ENCODE data around the gene PEAK1. TPM values are rescaled to one million over a fixed set of nuclear protein-coding genes. Genes with fewer than 3 reads are reported as not detected.

Gene PEAK1
- total RNA-seq, 1 experiment from 2014 or later: 13.8 TPM

- no peaks in the 10 kb centered on the region for H3K36me3 ChIP-seq (ENCODE audit: low read depth, low read length)
- no peak for TF ChIP-seq EZH2phosphoT487 (IDR thresholded peaks at IDR 0.05; ENCODE audit: borderline replicate concordance, low read length)
- no peak for TF ChIP-seq EZH2 (IDR thresholded peaks at IDR 0.05; ENCODE audit: low read length, unreplicated experiment)
- TF ChIP-seq CTCF (conservative IDR thresholded peaks at IDR 0.05; ENCODE audit: low read depth, low read length): no peak
- H3K27me3 ChIP-seq (ENCODE audit: low read length): no peaks in the 10 kb centered on the region
- POLR2A ChIA-PET (ENCODE audit: unreplicated experiment): interaction anchor here (0.6 kb wide), 1 partner anchor 135 kb away, joined by 3 read pairs; no protein-coding TSS in a partner anchor
- H3K4me1 ChIP-seq (ENCODE audit: insufficient read depth, low read length): no peaks in the 10 kb centered on the region
- H3K4me2 ChIP-seq (ENCODE audit: low read length): no peak overlapping the region
- H3K9ac ChIP-seq (ENCODE audit: low read length): no peak overlapping the region
- H3K9me2 ChIP-seq (replicated peaks; ENCODE audit: low read length): no peaks in the 10 kb centered on the region
- DNase-seq (no peak), ATAC-seq (no peak)
- CTCF ChIA-PET: no interaction called here
- no TSS peak for BruUV-seq (replicated peaks)
- H3F3A ChIP-seq (ENCODE audit: low read length, unreplicated experiment): no peaks in the 10 kb centered on the region
- H3K79me2 ChIP-seq (ENCODE audit: low read length): no peaks in the 10 kb centered on the region
- no peak overlapping the region for H3K4me3 ChIP-seq (ENCODE audit: low read length)
- H2AFZ ChIP-seq (ENCODE audit: low read length): no peak overlapping the region
- no peak overlapping the region for H3K27ac ChIP-seq (ENCODE audit: low read length)
- H3K9me3 ChIP-seq (ENCODE audit: low read length): no peaks in the 10 kb centered on the region
- H4K20me1 ChIP-seq (ENCODE audit: low read length): no peaks in the 10 kb centered on the region
- intact Hi-C loops (cut with micrococcal nuclease): no loop called here
Measured at GRCh38 chr15:77336006-77336405, 83.9 kb downstream of the PEAK1 start.

DNA sequence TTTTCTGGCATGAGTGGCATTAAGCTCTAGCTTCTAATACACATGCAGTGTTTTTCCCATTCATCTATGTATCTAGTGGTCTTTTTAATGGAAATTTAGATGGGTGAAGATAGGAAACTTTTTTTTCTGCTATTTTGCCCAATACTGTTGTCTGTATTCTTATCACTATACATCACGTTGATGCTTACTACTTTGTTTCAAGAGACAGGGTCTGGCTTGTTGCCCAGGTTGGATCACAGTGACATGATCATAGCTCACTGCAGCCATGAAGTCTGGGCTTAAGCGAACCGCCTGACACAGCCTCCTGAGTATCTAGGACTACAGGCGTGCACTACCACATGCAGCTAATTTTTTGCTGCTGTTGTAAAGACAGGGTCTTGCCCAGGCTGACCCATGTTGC is 84.6 kb downstream of the PEAK1 start:
- TF ChIP-seq CTCF (conservative IDR thresholded peaks at IDR 0.05; ENCODE audit: low read depth, low read length) (no peak), EZH2phosphoT487 (IDR thresholded peaks at IDR 0.05; ENCODE audit: borderline replicate concordance, low read length) (no peak), EZH2 (IDR thresholded peaks at IDR 0.05; ENCODE audit: low read length, unreplicated experiment) (no peak)
- intact Hi-C loops (cut with micrococcal nuclease): no loop called here
- H3K27ac ChIP-seq (ENCODE audit: low read length): no peak overlapping the region
- H3K4me1 ChIP-seq (ENCODE audit: insufficient read depth, low read length): no peaks in the 10 kb centered on the region
- H4K20me1 ChIP-seq (ENCODE audit: low read length): no peaks in the 10 kb centered on the region
- DNase-seq: no peak
- no peak overlapping the region for H2AFZ ChIP-seq (ENCODE audit: low read length)
- no peak overlapping the region for H3K4me3 ChIP-seq (ENCODE audit: low read length)
- no peak overlapping the region for H3K4me2 ChIP-seq (ENCODE audit: low read length)
- no peak for ATAC-seq
- H3K9ac ChIP-seq (ENCODE audit: low read length): no peak overlapping the region
- no peaks in the 10 kb centered on the region for H3K36me3 ChIP-seq (ENCODE audit: low read depth, low read length)
- no peaks in the 10 kb centered on the region for H3K79me2 ChIP-seq (ENCODE audit: low read length)
- no peaks in the 10 kb centered on the region for H3K9me3 ChIP-seq (ENCODE audit: low read length)
- no peaks in the 10 kb centered on the region for H3F3A ChIP-seq (ENCODE audit: low read length, unreplicated experiment)
- no TSS peak for BruUV-seq (replicated peaks)
- no peaks in the 10 kb centered on the region for H3K27me3 ChIP-seq (ENCODE audit: low read length)
- H3K9me2 ChIP-seq (replicated peaks; ENCODE audit: low read length): no peaks in the 10 kb centered on the region
- POLR2A ChIA-PET (ENCODE audit: unreplicated experiment): interaction anchor here (0.5 to 0.6 kb wide), 2 partner anchors 18 to 135 kb away, joined by 3 read pairs; no protein-coding TSS in a partner anchor
- CTCF ChIA-PET: no interaction called here

GRCh38 chr15:77333166-77333565 is 86.7 kb downstream of the PEAK1 start:
- ChIA-PET CTCF (no interaction called here), POLR2A (ENCODE audit: unreplicated experiment) (no interaction called here)
- Histone ChIP-seq H3F3A (ENCODE audit: low read length, unreplicated experiment) (no peaks in the 10 kb centered on the region), H3K79me2 (ENCODE audit: low read length) (no peaks in the 10 kb centered on the region), H3K9me3 (ENCODE audit: low read length) (no peaks in the 10 kb centered on the region), H3K9me2 (replicated peaks; ENCODE audit: low read length) (no peaks in the 10 kb centered on the region), H3K4me2 (ENCODE audit: low read length) (no peak overlapping the region), H3K9ac (ENCODE audit: low read length) (no peak overlapping the region), H3K4me3 (ENCODE audit: low read length) (no peak overlapping the region), H4K20me1 (ENCODE audit: low read length) (no peaks in the 10 kb centered on the region), H2AFZ (ENCODE audit: low read length) (no peak overlapping the region), H3K27ac (ENCODE audit: low read length) (no peak overlapping the region), H3K27me3 (ENCODE audit: low read length) (no peaks in the 10 kb centered on the region), H3K36me3 (ENCODE audit: low read depth, low read length) (no peaks in the 10 kb centered on the region), H3K4me1 (ENCODE audit: insufficient read depth, low read length) (no peaks in the 10 kb centered on the region)
- intact Hi-C loops (cut with micrococcal nuclease): no loop called here
- TF ChIP-seq CTCF (conservative IDR thresholded peaks at IDR 0.05; ENCODE audit: low read depth, low read length) (no peak), EZH2 (IDR thresholded peaks at IDR 0.05; ENCODE audit: low read length, unreplicated experiment) (no peak), EZH2phosphoT487 (IDR thresholded peaks at IDR 0.05; ENCODE audit: borderline replicate concordance, low read length) (no peak)
- no peak for DNase-seq
- no peak for ATAC-seq
- no TSS peak for BruUV-seq (replicated peaks)

All from PC-3 (cell line).